Cardiac fibroblast (primary cell): ENCODE data around the gene SGPL1.

ENCODE experiments used
- DNase-seq, 2 donors: peaks; one replicate each; pipeline versions ENCODE4 v3.0.0 to v3.0.0-alpha.2; 2010; ENCODE audit warnings: low read depth in 2 of 2
- H3K4me3 ChIP-seq, 2 donors: replicated peaks in 1 of 2; 1 replicate in 1 of 2; 2 replicates in 1 of 2; pipeline ENCODE4 v1.5.1; 2011; ENCODE audit warnings: low read depth in 2 of 2, low read length in 2 of 2, mild to moderate bottlenecking in 2 of 2, moderate library complexity in 1 of 2
- TF ChIP-seq, protein P1 (sequence below): IDR thresholded peaks from one replicate; pipeline ENCODE4 v1.5.1; 2011; ENCODE audit warnings: low read depth, mild to moderate bottlenecking, low read length, inconsistent platforms

SGPL1 gene

DNA sequence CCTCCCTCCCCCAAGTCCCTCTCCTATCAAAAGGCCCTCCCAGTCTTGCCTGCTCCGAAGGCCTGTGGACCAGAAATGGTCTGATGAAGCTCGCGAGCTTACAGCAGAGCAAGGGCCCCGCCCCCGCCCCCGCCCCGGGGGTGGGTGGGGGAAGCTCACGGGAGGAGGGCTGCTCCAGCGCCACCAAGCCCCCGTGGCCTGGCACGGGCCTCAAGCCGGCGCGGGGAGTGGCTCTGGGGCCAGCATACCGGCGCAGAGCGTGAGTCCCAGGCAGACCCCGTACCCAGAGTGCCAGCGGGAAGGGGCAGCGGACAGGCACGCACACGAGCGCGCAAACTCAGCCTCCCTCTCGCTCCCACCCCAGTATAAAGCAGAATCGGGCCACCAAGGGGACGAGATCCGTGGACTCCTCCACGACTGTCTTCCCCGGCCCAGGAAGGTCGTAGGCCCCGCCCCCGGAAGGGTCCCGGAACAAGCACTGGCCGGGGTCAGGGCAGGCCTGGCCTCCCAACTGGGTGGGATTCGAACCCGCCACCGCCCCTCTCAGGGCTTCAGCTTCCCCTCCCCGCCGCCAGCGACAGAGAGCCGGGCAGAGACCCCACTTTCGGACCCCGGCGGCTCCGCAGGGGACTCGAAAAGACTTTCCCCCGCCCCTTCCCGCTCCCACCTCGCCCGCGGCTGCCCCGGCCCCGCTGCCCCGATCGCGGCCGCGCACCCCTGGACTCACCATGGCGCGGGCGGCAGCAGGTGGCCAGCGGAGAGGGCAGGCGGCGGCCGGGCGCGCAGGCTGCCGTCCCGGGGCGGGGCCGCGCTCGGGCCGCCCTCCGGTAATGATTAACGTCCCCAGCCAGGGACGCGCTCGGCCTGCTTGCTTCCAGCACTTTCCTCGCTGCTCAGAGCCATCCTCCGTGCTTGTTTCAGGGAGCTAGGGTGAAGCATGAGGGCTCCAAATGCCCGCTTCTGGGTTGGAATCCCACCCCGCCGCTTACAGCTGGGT lies 72.4 kb downstream of the SGPL1 start, which contains the start of gene PCBD1:
PCBD1 (minus strand) TSS at position 762 of the 997 bp plus-strand sequence; CDS start at position 730, 32 bp downstream.
- TF ChIP-seq, protein P1, sequence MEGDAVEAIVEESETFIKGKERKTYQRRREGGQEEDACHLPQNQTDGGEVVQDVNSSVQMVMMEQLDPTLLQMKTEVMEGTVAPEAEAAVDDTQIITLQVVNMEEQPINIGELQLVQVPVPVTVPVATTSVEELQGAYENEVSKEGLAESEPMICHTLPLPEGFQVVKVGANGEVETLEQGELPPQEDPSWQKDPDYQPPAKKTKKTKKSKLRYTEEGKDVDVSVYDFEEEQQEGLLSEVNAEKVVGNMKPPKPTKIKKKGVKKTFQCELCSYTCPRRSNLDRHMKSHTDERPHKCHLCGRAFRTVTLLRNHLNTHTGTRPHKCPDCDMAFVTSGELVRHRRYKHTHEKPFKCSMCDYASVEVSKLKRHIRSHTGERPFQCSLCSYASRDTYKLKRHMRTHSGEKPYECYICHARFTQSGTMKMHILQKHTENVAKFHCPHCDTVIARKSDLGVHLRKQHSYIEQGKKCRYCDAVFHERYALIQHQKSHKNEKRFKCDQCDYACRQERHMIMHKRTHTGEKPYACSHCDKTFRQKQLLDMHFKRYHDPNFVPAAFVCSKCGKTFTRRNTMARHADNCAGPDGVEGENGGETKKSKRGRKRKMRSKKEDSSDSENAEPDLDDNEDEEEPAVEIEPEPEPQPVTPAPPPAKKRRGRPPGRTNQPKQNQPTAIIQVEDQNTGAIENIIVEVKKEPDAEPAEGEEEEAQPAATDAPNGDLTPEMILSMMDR = no peak
- H3K4me3 ChIP-seq = peak within 1 kb of the TSS; percentile 68 to 75
- DNase-seq = peak; percentile 44 to 65

DNA sequence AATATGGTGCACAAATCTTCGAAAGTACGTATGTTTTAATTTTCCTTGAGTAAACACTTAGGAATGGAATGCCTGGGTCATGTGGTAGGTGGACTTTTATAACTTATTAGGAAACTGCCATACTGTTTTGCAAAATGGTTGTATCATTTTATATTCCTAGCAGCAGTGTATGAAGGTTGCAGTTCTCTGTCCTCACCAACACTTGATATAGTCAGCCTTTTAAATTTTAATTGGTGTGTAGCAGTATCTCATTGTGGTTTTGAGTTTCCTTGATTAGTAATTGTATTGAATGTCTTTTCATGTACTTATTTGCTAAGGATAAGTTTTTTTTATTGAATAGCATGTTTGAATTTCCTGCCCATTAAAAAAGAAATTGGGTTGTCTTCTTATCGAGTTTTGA lies 73.5 kb downstream of the SGPL1 start:
- H3K4me3 ChIP-seq = no peak overlapping the region
- TF ChIP-seq, protein P1 = no peak

GRCh38 chr10:70890917-70891431 lies 75.2 kb downstream of the SGPL1 start:
- DNase-seq = peak in 1 of 2 donors; percentile 56
- TF ChIP-seq, protein P1 = no peak
- no peak overlapping the region for H3K4me3 ChIP-seq

More for the DNA sequence above, 73.5 kb downstream of the SGPL1 start:
- DNase-seq = no peak

- TF ChIP-seq, protein P1 = no peak
- H3K4me3 ChIP-seq = no peak overlapping the region
- peak in 1 of 2 donors; percentile 49 for DNase-seq
Measured at GRCh38 chr10:70891627-70892026, 75.9 kb downstream of the SGPL1 start.

GRCh38 chr10:70892631-70893030 lies 76.9 kb downstream of the SGPL1 start:
- TF ChIP-seq, protein P1 = no peak
- peak in 1 of 2 donors; percentile 35 for DNase-seq
- H3K4me3 ChIP-seq = no peak overlapping the region

DNA sequence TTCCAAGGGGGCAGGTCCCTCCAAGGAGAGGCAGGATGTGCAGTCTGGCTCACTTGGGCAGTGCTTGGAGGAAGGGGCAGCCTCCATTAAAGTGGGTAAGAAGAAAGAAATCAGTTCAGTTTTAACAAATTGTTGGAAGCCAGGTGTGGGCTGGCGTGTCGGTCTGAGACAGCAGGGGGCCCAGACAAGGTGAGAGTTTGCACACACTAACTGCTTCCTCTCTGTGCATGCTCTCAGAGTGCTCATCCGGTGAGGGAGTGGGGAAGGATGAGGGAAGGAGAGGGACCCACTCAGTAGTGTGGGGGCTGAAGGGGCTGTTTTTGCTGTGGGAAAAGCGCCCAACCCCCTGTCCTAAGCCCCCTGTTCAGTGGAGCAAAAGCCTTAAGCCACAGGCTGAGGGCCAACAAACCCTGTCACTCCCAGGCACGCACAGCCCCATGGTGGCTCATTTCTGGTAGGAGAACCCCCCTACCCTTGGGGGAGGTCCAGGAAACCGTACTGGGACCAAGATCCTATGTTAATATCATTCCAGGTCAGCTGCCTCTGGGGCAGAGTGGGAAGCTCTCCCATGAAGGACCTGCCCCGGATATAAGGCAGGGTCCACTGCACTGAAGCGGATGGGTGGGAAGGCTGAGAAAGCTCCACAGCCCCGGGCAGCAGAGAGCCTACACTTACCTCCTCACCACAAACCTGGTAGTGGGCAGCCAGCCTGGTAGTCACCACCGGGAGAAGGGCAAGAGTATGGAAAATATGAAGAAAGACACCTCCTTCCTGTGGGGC lies 77.7 kb downstream of the SGPL1 start:
- TF ChIP-seq, protein P1 = no peak
- no peak overlapping the region for H3K4me3 ChIP-seq
- no peak for DNase-seq
